GM10847 (cell line): ENCODE results near the gene MMEL1.

Experiments
- POLR2A ChIP-seq: IDR thresholded peaks from 2 replicates; pipeline ENCODE4 v1.6.1; 2011; ENCODE audit not compliant: insufficient read length; ENCODE audit errors: extremely low read depth

MMEL1 gene

DNA sequence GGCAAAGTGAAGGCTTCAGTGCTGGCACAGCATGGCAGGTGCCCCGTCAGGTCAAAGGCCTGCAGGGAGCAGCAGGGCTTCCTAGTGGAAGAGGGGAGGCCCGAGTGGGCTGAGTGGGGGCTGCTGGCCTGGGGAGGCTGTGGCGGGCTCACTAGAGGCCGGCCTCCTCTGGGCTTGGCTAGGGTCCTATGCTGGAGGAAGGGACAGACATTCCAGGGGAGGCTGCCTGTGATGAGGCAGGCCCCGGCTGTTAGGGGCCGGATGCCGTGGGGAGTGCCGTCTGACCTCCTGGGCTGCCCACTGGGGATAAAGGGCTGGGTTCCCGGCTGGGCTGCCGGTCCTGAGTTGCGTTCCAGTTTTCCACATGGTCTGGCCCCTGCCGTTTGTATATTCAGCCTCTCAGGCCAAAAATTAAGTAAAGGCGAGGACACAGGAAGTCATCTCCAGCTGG is 25.1 kb downstream of the MMEL1 start:
- TF ChIP-seq POLR2A: no peak

DNA sequence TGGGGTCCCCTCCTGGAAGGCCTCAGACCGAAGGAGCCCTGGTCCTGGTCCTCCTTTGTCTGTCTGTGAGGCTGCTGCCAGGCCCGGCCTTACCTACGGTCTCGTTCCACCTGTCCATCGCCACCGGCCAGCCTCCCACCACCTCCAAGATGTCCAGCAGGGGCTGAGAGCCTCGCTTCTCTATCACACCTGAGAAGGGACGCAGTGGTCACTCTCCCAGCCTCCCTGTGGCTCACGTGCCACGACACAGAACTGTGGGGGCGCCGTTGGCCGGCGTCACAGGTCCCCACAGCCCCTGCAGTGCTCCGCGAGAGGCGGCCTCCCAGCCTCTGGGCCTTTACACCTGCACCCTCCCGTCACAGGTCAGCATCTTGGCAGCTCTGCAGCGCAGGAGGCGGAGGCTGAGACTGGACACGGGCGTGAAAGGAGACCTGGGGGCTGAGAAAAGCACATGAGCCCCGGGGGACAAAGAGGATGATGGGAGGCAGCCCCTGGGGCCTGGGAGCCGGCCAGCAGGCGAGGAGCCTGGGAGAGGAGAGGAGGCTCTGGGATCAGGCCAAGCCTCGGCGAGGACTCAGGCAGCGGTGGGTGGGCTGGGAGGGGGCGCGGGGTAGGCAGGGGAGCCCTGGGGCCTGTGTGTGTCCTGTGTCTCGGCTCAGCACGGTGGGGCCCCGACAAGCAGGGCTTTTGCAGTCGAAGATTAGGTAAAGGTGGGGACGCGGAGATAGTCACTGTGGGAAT is 25.8 kb downstream of the MMEL1 start:
- no peak for TF ChIP-seq POLR2A

DNA sequence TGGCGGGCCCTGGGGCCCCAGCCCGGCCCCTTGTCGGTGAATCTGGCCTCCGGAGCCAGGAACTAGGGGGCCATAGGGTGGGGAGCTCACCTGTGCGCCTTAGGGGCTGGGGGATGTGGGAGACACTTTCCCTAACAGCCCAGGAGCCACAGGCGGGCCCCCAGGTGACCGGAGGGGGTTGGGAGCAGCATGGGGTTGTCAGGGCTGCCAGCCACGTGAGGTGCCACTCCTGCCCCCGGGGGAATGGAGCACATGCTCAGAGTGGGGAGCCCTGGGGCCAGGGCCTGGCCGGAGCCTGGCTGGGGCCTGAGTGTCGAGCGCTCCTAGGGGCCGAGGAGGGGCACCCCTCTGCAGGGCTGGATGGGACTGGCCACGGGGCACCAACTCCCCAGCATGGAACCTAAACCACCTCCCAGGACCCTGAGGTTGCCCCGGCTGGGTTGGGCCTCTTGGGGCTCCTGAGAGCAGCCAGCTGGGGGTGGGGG is 26.4 kb downstream of the MMEL1 start:
- TF ChIP-seq POLR2A: no peak

DNA sequence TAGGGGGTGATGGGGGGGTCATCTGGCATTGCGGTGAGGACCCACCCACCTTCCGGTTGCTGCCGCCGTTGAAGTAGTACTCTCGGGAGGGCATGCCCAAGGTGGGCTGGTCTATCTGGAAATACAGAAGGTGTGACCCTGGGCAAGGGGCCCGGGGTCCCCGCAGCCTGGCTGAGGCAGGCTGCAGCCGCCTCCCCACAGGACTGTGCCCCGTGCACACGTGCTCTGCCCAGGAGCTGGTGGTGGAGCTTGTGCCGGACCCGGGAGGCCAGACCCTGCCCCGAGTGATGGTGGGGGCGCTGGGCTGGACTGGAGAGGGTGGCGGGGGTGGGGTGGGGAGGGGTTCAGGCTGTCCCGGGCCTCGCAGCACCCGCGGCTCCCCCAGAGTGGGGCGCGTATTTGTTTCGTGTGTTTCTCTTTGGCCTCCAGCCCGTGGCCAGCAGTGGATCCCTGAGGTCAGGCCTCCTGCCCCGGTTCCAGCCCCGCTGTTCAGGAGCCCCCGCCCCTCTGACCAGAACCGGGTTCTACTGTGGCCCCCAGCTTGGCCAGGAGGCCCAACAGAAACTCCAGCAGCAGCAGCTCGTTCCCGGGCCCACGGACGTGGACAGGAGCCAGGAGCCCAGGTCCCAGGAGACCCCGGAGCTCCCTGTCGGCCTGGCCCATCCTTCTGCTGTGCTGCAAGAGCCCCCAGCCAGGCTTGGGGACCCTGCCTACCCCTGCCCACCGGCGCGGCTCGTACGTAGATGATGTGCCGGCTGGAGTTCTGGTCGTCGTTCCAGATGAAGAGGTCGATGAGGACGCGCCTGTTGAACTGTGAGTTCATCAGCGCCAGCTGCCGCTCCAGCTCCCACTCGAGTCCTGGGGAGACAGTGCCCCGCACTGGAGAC is 27.1 kb downstream of the MMEL1 start:
- TF ChIP-seq POLR2A: no peak

DNA sequence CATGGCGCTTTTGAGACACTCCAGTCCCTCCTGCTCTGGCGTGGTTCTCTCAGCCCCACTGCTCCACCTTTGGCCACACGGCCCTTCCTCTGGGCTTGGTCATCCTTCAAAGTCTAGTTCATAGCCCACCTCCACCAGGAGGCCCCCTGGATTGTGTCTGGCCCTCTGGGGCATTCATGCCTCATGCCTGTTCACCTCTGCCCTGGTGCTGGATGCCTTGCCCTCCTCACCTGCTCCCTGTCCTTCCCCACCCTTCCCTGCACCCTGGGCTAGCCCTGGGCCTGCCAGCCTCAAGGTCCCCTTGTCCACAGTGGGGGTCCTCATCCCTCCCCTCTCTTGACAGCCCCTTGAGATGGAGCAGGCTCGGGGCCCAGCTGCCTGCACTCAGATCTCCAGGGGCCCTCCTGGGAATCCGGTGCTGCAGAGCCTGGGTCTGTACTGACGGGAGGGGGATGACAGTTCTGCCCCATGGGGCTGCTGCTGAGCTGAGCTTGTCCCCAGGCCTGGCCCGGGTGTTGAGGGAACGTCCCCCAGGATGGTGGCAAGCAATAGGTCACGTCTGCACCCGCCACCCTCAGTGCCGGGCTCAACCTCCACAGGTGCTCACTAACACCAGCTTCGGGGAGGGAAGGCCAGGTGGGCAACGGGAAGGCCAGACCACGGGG is 27.8 kb downstream of the MMEL1 start:
- no peak for TF ChIP-seq POLR2A

DNA sequence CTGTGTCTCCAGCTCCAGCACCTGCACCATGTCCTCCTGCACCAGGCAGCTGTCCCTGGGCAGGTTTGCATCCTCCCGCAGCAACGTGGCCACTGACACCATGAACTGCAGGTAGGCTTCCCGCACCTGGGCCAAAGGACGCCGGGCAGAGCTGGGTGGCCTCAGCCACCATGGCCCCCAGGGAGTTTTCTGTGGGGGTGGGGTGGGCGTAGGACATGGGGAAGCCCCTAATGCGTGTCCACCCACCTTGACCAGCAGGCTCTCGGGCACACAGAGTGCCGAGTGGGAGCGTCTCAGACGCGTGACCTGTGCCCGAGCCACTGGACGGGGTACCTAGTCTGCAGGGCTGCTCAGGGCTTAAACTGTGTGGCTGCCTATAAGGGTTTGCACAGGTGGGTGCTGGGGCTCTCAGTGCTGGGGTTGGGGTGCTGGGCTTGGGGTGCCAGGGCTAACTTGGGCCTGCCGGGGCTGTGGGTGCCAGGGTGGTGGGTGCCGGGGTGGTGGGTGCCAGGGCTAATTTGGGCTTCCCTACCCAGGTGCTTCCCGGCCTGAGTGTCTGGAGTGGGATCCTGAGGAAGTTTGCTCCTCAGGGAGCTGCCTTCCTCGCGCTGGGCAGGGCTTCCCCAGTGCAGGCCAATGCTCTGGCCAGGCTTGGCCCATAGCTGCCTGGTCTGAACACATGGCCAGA is 28.5 kb downstream of the MMEL1 start:
- no peak for TF ChIP-seq POLR2A

DNA sequence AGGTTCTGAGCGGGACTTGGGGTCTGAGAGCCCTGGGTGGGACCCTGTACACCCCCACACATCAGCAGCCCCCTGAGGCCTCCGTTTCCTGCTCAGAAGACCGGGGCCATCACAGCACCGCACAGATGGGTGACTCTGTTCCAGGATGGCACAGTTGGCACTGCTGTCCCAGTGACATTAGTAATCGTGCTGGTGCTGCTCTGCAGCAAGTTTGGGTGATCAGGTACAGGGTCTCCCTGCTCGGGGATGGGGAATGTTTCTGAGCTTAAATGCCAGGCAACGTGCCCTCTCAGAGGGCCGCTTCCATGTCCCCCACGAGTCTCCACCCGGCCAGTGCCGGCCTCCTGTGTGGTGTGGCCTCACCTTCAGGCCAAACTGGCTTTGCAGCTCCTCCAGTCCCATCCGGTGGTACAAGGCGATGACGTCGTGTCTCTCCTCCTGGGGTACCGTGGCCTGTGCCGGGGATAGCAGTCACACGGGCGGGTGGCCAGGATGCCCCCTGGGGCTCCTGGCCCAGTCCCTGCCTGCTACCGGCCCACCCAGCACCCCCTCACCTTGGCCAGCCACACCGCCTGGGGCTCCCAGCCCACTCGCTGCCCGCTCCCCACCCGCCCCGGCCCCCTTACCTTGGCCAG is 29.2 kb downstream of the MMEL1 start:
- no peak for TF ChIP-seq POLR2A

DNA sequence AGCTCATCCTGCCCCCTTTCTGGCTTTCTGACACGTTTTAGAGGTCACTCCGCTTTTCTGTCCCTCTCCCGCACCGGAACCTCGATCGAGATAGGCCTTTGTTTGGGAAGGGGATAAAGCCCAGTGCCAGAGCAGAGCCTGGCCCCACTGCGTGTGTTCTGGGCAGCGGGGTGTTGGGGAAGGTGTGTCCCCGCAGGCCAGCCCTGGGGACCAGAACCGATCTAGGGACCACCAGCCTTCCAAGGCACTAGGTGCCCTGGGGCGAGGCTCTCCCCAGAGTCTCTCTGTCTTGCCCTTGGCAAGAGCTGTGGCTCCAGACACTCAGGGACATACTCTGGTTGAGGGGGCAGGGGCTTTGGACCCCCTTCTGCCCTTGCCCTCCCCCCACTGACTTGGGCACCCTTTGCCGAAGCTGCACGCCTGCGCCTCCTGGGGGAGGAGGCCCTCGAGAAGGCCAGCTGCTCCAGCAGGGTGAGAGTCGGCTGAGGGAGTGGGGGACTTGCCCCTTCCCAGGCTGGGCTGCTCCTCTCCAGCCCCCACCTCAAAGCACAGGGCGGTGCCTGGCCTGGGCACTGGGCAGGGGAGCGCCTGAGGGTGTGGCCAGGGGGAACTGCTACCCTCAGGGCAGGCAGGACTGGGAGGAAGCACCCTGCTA is 29.8 kb downstream of the MMEL1 start:
- TF ChIP-seq POLR2A: no peak

DNA sequence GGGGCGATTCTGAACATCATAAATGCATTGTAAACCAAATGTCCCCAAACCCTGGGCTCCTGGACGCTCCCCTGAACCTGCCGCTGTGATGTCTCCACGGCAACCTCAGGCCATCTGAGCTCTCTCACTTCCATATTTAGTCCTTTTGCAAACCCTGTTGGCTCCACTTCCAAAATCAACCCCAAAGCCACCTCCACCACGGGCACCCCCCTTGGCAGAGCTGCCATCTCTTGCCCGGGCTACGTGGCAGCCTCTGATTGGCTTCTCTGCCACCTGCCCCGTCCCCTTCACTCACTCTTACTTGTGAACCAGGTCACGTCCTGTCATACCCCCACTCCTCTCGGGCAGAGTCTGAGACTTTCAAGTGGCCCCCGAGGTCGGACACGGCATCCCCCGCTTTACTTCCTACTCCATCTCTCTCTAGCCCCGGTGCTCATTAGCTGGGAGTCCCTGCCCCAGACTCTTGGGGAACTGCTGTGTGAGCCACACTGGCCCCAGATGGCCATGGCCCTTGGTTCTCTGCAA is 30.4 kb downstream of the MMEL1 start:
- no peak for TF ChIP-seq POLR2A

DNA sequence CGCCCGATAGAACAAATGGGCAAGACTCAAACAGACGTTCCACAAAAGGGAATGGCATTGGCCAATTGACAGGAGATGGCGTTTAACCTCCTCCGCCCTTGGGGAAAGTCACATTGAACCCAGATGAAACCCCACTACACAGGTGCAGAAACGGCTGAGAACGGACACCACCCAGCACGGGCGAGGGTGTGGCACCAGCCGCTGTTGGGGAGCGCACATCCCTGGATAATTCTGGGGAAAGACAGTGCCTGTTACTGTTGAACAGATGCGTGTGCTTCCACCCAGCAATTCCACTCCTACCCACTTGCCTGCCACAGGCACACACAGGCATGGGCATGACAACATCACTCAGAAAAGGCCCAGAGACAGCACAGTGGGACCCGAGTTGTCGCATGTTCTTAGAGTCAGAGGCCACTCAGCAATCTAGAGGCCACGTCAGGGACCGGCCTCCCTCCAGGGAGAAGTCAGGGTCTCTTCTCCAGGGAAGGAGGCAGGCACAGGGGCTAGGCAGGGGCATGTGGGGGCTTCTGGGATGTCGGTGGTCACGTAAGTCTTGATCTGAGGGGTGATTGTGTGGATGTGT is 31.0 kb downstream of the MMEL1 start:
- TF ChIP-seq POLR2A: no peak

DNA sequence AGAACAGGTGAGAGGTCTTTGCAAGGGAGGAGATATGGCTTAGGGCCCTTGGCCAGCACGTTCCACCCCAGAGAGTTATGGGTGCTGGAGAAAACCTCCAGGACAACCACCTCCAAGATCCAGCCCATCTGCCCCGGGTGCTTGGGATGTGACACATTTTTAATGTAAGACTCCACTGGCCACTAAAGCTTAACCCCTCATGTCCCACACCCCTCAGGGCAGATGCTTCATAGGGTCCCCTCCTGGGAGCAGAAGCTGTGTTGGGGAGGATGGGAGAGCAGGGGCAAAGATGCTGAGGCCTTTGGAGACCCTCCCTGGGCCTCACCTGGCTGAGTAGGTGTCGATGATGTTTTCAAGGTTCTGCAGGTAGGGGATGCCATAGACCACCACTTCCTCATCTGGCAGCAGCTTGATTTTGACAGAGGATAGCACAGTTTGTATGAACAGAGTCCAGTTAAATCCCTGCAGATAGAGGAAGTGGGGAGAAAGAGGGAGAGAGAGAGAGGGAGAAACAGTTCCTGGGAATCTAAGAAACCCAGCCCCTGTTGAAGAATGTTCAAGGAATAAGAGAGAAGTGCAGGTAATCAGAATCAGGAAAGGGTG is 34.4 kb downstream of the MMEL1 start:
- no peak for TF ChIP-seq POLR2A

DNA sequence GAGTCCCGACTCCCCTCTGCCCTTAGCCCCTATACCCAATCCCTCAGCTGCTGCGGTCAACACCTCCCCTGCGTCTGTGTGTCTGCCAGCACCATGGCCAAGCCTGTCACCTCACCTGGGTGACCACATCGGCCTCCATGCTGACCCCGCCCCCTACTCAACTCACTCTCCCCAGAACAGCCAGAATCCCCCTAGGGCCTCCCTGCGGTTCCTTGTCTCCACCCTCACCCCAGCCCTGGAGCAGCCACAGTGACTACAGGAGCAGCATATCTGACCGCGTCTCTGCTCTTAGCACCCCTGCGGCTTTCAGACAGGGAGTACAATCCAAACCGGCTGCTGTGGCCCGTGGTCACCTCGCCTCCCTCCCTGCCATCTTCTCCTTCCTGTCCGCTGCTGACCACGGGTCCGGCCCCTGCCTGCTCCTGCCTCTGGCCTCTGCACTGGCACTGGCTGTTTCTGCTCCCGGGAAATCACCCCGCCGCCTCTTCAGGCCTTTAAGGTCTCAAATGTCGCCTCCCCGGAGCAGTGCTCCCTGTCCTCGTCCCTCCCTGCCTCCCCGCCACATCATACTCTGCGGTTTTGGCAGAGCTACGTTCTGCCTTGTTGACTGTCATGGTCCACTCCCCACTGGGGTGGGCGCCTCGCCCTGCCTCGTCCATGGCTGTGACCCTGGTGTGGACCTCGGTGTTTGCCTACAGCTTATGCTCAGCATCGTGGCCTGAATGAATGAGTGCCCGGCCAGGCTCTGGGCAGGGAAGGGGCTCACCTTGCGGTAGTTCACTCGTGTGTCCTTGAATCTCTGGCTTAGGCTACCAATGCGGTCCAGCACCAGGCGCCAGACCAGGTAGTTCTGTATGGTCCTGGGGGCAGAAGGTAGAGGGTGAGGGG is 35.1 kb downstream of the MMEL1 start:
- TF ChIP-seq POLR2A: no peak
